ENCODE measurements around the gene CAMKMT.

Gene CAMKMT

GRCh38 chr2:44549099-44549471 is 187.3 kb downstream of the CAMKMT start:
- H3K36me3 ChIP-seq (replicated peaks): no peaks in the 10 kb centered on the region
- H3K4me3 ChIP-seq (ENCODE audit: low read depth, low read length): no peak overlapping the region
- DNase-seq: peak; percentile 90
- no peaks in the 10 kb centered on the region for H3K27me3 ChIP-seq (replicated peaks)
- in situ Hi-C loops (cut with HindIII; ENCODE audit: low pct_ligation_motif_present, low sequenced_read_pairs): no loop called here
- H3K27ac ChIP-seq: peak overlapping the region; percentile 42
- no peak for TF ChIP-seq CTCF (IDR thresholded peaks at IDR 0.05; ENCODE audit: low read depth, low read length, missing control alignments)

GRCh38 chr2:44549856-44550255 is 188.1 kb downstream of the CAMKMT start:
- in situ Hi-C loops (cut with HindIII; ENCODE audit: low pct_ligation_motif_present, low sequenced_read_pairs): no loop called here
- DNase-seq: peak; percentile 29
- H3K27ac ChIP-seq: peak overlapping the region; percentile 42
- no peaks in the 10 kb centered on the region for H3K36me3 ChIP-seq (replicated peaks)
- no peaks in the 10 kb centered on the region for H3K27me3 ChIP-seq (replicated peaks)
- TF ChIP-seq CTCF (IDR thresholded peaks at IDR 0.05; ENCODE audit: low read depth, low read length, missing control alignments): no peak
- no peak overlapping the region for H3K4me3 ChIP-seq (ENCODE audit: low read depth, low read length)

- no peaks in the 10 kb centered on the region for H3K36me3 ChIP-seq (replicated peaks)
- in situ Hi-C loops (cut with HindIII; ENCODE audit: low pct_ligation_motif_present, low sequenced_read_pairs): no loop called here
- no peak overlapping the region for H3K4me3 ChIP-seq (ENCODE audit: low read depth, low read length)
- no peak for TF ChIP-seq CTCF (IDR thresholded peaks at IDR 0.05; ENCODE audit: low read depth, low read length, missing control alignments)
- no peak overlapping the region for H3K27ac ChIP-seq
- no peak for DNase-seq
- no peaks in the 10 kb centered on the region for H3K27me3 ChIP-seq (replicated peaks)
Measured at GRCh38 chr2:44550561-44550960, 188.8 kb downstream of the CAMKMT start.

- Histone ChIP-seq H3K27me3 (replicated peaks) (no peaks in the 10 kb centered on the region), H3K27ac (no peak overlapping the region), H3K4me3 (ENCODE audit: low read depth, low read length) (no peak overlapping the region), H3K36me3 (replicated peaks) (no peaks in the 10 kb centered on the region)
- DNase-seq: no peak
- no peak for TF ChIP-seq CTCF (IDR thresholded peaks at IDR 0.05; ENCODE audit: low read depth, low read length, missing control alignments)
- in situ Hi-C loops (cut with HindIII; ENCODE audit: low pct_ligation_motif_present, low sequenced_read_pairs): no loop called here
Measured at GRCh38 chr2:44551497-44551896, 189.8 kb downstream of the CAMKMT start.

GRCh38 chr2:44553456-44553855 is 191.7 kb downstream of the CAMKMT start:
- in situ Hi-C loops (cut with HindIII; ENCODE audit: low pct_ligation_motif_present, low sequenced_read_pairs): no loop called here

More at GRCh38 chr2:44553456-44553855, 191.7 kb downstream of the CAMKMT start:
- Histone ChIP-seq H3K4me3 (ENCODE audit: low read depth, low read length) (no peak overlapping the region), H3K36me3 (replicated peaks) (no peaks in the 10 kb centered on the region), H3K27me3 (replicated peaks) (no peaks in the 10 kb centered on the region), H3K27ac (no peak overlapping the region)
- peak; percentile 70 for DNase-seq
- no peak for TF ChIP-seq CTCF (IDR thresholded peaks at IDR 0.05; ENCODE audit: low read depth, low read length, missing control alignments)

Measured in brain microvascular endothelial cell (primary cell).